ENCODE results near the gene AQR. TPM values are rescaled to one million over a fixed set of nuclear protein-coding genes. Genes with fewer than 3 reads are reported as not detected.

AQR gene
- polyA plus RNA-seq, 1 donor from 2014 or later, result 22.4 TPM

DNA sequence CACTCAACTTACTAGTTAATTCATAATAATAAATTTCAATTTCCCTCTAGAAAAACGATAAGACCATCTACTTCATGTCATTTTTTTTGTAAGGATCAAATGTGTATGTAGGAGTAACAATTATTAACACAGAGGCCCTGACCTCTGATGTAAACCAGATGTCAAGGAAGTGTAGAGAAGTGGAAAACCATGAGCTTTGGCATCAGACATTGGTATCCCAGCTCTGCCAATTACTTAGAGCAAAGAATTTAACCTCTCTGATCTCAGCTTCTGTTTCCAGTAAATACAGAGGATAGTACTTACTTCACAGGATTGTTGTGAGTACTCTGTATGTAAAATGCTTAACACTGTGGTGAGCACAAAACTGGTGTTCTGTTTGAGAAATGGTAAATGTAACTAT is 17.5 kb downstream of the AQR start:
- no peak overlapping the region for H2AFZ ChIP-seq (ENCODE audit: low read depth, low read length)
- no peak for TF ChIP-seq SMC3 (conservative IDR thresholded peaks at IDR 0.05; ENCODE audit: poor library complexity)
- TF ChIP-seq, protein P1, sequence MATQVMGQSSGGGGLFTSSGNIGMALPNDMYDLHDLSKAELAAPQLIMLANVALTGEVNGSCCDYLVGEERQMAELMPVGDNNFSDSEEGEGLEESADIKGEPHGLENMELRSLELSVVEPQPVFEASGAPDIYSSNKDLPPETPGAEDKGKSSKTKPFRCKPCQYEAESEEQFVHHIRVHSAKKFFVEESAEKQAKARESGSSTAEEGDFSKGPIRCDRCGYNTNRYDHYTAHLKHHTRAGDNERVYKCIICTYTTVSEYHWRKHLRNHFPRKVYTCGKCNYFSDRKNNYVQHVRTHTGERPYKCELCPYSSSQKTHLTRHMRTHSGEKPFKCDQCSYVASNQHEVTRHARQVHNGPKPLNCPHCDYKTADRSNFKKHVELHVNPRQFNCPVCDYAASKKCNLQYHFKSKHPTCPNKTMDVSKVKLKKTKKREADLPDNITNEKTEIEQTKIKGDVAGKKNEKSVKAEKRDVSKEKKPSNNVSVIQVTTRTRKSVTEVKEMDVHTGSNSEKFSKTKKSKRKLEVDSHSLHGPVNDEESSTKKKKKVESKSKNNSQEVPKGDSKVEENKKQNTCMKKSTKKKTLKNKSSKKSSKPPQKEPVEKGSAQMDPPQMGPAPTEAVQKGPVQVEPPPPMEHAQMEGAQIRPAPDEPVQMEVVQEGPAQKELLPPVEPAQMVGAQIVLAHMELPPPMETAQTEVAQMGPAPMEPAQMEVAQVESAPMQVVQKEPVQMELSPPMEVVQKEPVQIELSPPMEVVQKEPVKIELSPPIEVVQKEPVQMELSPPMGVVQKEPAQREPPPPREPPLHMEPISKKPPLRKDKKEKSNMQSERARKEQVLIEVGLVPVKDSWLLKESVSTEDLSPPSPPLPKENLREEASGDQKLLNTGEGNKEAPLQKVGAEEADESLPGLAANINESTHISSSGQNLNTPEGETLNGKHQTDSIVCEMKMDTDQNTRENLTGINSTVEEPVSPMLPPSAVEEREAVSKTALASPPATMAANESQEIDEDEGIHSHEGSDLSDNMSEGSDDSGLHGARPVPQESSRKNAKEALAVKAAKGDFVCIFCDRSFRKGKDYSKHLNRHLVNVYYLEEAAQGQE (IDR thresholded peaks at IDR 0.05; ENCODE audit: borderline replicate concordance), result no peak
- no peak for TF ChIP-seq EZH2 (IDR thresholded peaks at IDR 0.05; ENCODE audit: borderline replicate concordance, insufficient read depth, low read length, poor library complexity, severe bottlenecking)
- TF ChIP-seq, protein P2, sequence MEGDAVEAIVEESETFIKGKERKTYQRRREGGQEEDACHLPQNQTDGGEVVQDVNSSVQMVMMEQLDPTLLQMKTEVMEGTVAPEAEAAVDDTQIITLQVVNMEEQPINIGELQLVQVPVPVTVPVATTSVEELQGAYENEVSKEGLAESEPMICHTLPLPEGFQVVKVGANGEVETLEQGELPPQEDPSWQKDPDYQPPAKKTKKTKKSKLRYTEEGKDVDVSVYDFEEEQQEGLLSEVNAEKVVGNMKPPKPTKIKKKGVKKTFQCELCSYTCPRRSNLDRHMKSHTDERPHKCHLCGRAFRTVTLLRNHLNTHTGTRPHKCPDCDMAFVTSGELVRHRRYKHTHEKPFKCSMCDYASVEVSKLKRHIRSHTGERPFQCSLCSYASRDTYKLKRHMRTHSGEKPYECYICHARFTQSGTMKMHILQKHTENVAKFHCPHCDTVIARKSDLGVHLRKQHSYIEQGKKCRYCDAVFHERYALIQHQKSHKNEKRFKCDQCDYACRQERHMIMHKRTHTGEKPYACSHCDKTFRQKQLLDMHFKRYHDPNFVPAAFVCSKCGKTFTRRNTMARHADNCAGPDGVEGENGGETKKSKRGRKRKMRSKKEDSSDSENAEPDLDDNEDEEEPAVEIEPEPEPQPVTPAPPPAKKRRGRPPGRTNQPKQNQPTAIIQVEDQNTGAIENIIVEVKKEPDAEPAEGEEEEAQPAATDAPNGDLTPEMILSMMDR (IDR thresholded peaks at IDR 0.05; ENCODE audit: poor library complexity, severe bottlenecking), result no peak
- TF ChIP-seq MXI1 (conservative IDR thresholded peaks at IDR 0.05; ENCODE audit: poor library complexity, severe bottlenecking), result no peak
- TF ChIP-seq TAF1 (IDR thresholded peaks at IDR 0.05; ENCODE audit: low read depth), result no peak
- TF ChIP-seq RAD21 (conservative IDR thresholded peaks at IDR 0.05), result no peak
- TF ChIP-seq EP300 (conservative IDR thresholded peaks at IDR 0.05; ENCODE audit: poor library complexity, severe bottlenecking), result no peak
- TF ChIP-seq POLR2AphosphoS5 (IDR thresholded peaks at IDR 0.05), result no peak
- no peak overlapping the region for H3K4me2 ChIP-seq (ENCODE audit: low read length)
- H3K27ac ChIP-seq (ENCODE audit: low read length), result no peak overlapping the region
- peaks cover 5% of the 10 kb centered on the region for H3K36me3 ChIP-seq (ENCODE audit: insufficient read depth, low read length)
- H3K4me3 ChIP-seq (ENCODE audit: low read length), result no peak overlapping the region
- H3K27me3 ChIP-seq (ENCODE audit: insufficient read depth, low read depth, low read length), result no peaks in the 10 kb centered on the region
- no peaks in the 10 kb centered on the region for H3K9me2 ChIP-seq (ENCODE audit: insufficient read depth, low read length)
- no peaks in the 10 kb centered on the region for H3K79me2 ChIP-seq (replicated peaks; ENCODE audit: insufficient read depth, low read length)
- H3K9ac ChIP-seq (ENCODE audit: low read length), result no peak overlapping the region
- no peaks in the 10 kb centered on the region for H4K20me1 ChIP-seq (ENCODE audit: insufficient read depth)
- no peaks in the 10 kb centered on the region for H3F3A ChIP-seq (ENCODE audit: insufficient read depth, low read length, poor library complexity, severe bottlenecking)
- H3K9me3 ChIP-seq (ENCODE audit: low read length), result no peaks in the 10 kb centered on the region

DNA sequence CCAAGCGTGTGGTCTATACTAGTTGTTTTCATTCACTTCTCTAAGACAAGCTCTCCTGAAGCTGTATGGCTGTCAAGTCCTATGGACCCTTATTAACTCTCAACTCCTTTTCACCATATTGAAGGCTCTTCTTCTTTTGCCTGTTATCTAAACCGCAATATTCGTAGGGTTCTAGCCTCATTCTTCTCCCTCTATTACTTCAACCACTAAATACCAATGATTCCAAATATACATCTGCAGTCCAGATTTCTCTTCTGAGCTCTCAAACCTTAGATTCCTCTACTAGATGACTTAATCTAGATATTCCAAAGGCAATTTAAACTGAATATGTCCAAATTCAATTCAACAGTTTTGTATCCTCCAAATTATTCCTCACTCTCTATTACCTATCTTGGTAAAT is 24.6 kb downstream of the AQR start:
- no peaks in the 10 kb centered on the region for H3K27me3 ChIP-seq (ENCODE audit: insufficient read depth, low read depth, low read length)
- no peaks in the 10 kb centered on the region for H3K9me2 ChIP-seq (ENCODE audit: insufficient read depth, low read length)
- no peak overlapping the region for H2AFZ ChIP-seq (ENCODE audit: low read depth, low read length)
- no peak overlapping the region for H3K4me2 ChIP-seq (ENCODE audit: low read length)
- H3K79me2 ChIP-seq (replicated peaks; ENCODE audit: insufficient read depth, low read length), result no peaks in the 10 kb centered on the region
- H3K9ac ChIP-seq (ENCODE audit: low read length), result no peak overlapping the region
- no peaks in the 10 kb centered on the region for H3K9me3 ChIP-seq (ENCODE audit: low read length)
- H3K4me3 ChIP-seq (ENCODE audit: low read length), result no peak overlapping the region
- H3F3A ChIP-seq (ENCODE audit: insufficient read depth, low read length, poor library complexity, severe bottlenecking), result no peaks in the 10 kb centered on the region
- H3K36me3 ChIP-seq (ENCODE audit: insufficient read depth, low read length), result no peaks in the 10 kb centered on the region
- no peaks in the 10 kb centered on the region for H4K20me1 ChIP-seq (ENCODE audit: insufficient read depth)
- no peak overlapping the region for H3K27ac ChIP-seq (ENCODE audit: low read length)
- TF ChIP-seq, protein P1 (IDR thresholded peaks at IDR 0.05; ENCODE audit: borderline replicate concordance), result no peak

All from neural cell (in vitro differentiated cells).